ACC112 (cell line): ENCODE results near the gene UFM1.

Experiments
- H2AFZ ChIP-seq: fragments of 200-600 bp; sonication (generic); one replicate; pipeline ENCODE4 v1.6.0; 2017; ENCODE audit warnings: antibody characterized with exemption, low read length; ENCODE audit not compliant: unreplicated experiment
- H3K27ac ChIP-seq: fragments of 200-600 bp; sonication (generic); 2 replicates; pipeline ENCODE4 v1.5.1; 2014; ENCODE audit warnings: low read depth, mild to moderate bottlenecking, antibody characterized with exemption, low read length, moderate library complexity
- H3K27me3 ChIP-seq: fragments of 200-600 bp; sonication (generic); 2 replicates; pipeline ENCODE4 v1.6.1; 2014; ENCODE audit warnings: mild to moderate bottlenecking, antibody characterized with exemption, low read length, moderate library complexity, mixed read lengths; ENCODE audit not compliant: insufficient read depth
- H3K36me3 ChIP-seq: fragments of 200-600 bp; sonication (generic); 2 replicates; pipeline ENCODE4 v1.6.1; 2016; ENCODE audit warnings: mild to moderate bottlenecking, antibody characterized with exemption, low read length, moderate library complexity, mixed read lengths; ENCODE audit not compliant: insufficient read depth
- H3K4me1 ChIP-seq: fragments of 200-600 bp; sonication (generic); one replicate; pipeline ENCODE4 v1.6.1; 2016; ENCODE audit warnings: low read length, mixed read lengths; ENCODE audit not compliant: insufficient read depth, unreplicated experiment, control insufficient read depth
- H3K4me3 ChIP-seq: fragments of 200-600 bp; sonication (generic); 2 replicates; pipeline ENCODE4 v1.5.1; 2014; ENCODE audit warnings: mild to moderate bottlenecking, low read depth, low read length
- H3K79me2 ChIP-seq: fragments of 200-600 bp; sonication (generic); one replicate; pipeline ENCODE4 v1.6.0; 2016; ENCODE audit warnings: low read length; ENCODE audit not compliant: control insufficient read depth, unreplicated experiment, insufficient read depth

The UFM1 gene

GRCh38 chr13:38338089-38338488 lies 11.6 kb upstream of the UFM1 start:
- H3K4me1 ChIP-seq: no peaks in the 10 kb centered on the region
- no peak overlapping the region for H2AFZ ChIP-seq
- no peaks in the 10 kb centered on the region for H3K36me3 ChIP-seq
- no peaks in the 10 kb centered on the region for H3K79me2 ChIP-seq
- no peaks in the 10 kb centered on the region for H3K27me3 ChIP-seq
- no peak overlapping the region for H3K4me3 ChIP-seq
- no peak overlapping the region for H3K27ac ChIP-seq

GRCh38 chr13:38340624-38341023 lies 9.0 kb upstream of the UFM1 start:
- H2AFZ ChIP-seq: no peak overlapping the region

GRCh38 chr13:38341149-38341692 lies 8.4 kb upstream of the UFM1 start:
- Histone ChIP-seq H2AFZ (no peak overlapping the region), H3K79me2 (no peaks in the 10 kb centered on the region)

More at GRCh38 chr13:38340624-38341023, 9.0 kb upstream of the UFM1 start:
- Histone ChIP-seq H3K27me3 (no peaks in the 10 kb centered on the region), H3K27ac (no peak overlapping the region), H3K36me3 (no peaks in the 10 kb centered on the region), H3K4me1 (no peaks in the 10 kb centered on the region), H3K4me3 (no peak overlapping the region), H3K79me2 (no peaks in the 10 kb centered on the region)

GRCh38 chr13:38346764-38347163 lies 2.9 kb upstream of the UFM1 start:
- Histone ChIP-seq H3K27ac (no peak overlapping the region), H3K36me3 (0 out of 2 replicates have a peak, but pooled peaks cover 5% of the 10 kb centered on the region), H3K27me3 (no peaks in the 10 kb centered on the region), H3K4me1 (peaks cover 15% of the 10 kb centered on the region), H3K79me2 (peaks cover 20% of the 10 kb centered on the region), H2AFZ (no peak overlapping the region), H3K4me3 (no peak overlapping the region)

More at GRCh38 chr13:38341149-38341692, 8.4 kb upstream of the UFM1 start:
- H3K27ac ChIP-seq: no peak overlapping the region
- no peaks in the 10 kb centered on the region for H3K27me3 ChIP-seq
- no peak overlapping the region for H3K4me3 ChIP-seq
- no peaks in the 10 kb centered on the region for H3K36me3 ChIP-seq
- no peaks in the 10 kb centered on the region for H3K4me1 ChIP-seq

- H3K27me3 ChIP-seq: no peaks in the 10 kb centered on the region
- peak overlapping the region; percentile 81 for H3K4me3 ChIP-seq
- peaks cover 15% of the 10 kb centered on the region for H3K4me1 ChIP-seq
- 0 out of 2 replicates have a peak, but pooled peaks cover 10% of the 10 kb centered on the region for H3K36me3 ChIP-seq
- H3K79me2 ChIP-seq: peaks cover 37% of the 10 kb centered on the region
- peak overlapping the region; percentile 94 for H2AFZ ChIP-seq
- peak overlapping the region; percentile 84 for H3K27ac ChIP-seq
Observed at GRCh38 chr13:38348861-38349389, 726 bp upstream of the UFM1 start.

DNA sequence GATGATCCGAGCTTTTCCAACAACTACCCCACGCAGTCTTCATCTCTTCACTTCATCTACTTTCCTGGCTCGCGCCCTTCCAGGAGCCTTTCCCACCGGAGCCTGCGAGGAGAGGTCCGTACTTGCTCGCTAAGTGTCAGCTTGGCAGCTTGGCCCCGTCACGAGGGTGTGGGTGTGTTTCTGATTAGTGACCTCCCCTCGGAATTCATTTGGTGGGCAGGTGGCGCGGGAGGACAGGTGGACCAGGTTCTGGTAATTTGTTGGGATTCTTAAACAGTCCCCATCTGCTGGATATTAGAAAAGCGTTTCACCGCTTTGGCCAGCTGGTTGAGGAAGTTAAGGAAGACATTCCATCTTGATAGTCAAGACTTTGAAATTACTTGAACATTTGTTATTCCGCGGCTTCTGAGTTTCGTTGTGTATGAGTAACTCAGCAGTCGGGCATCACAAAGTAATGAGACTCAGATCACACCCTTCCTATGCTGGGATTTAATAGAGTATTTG lies 515 bp downstream of the UFM1 start:
- peaks cover 20% of the 10 kb centered on the region for H3K36me3 ChIP-seq
- peaks cover 15% of the 10 kb centered on the region for H3K4me1 ChIP-seq
- H3K27me3 ChIP-seq: no peaks in the 10 kb centered on the region
- peak overlapping the region; percentile 80 for H2AFZ ChIP-seq
- peak overlapping the region; percentile 84 for H3K27ac ChIP-seq
- H3K79me2 ChIP-seq: peaks cover 37% of the 10 kb centered on the region
- peak overlapping the region; percentile 81 for H3K4me3 ChIP-seq

- Histone ChIP-seq H3K4me1 (peaks cover 11% of the 10 kb centered on the region), H3K79me2 (peaks cover 33% of the 10 kb centered on the region), H3K27me3 (no peaks in the 10 kb centered on the region), H3K36me3 (peaks cover 51% of the 10 kb centered on the region), H3K27ac (no peak overlapping the region), H3K4me3 (no peak overlapping the region), H2AFZ (no peak overlapping the region)
Observed at GRCh38 chr13:38355595-38356119, 6.0 kb downstream of the UFM1 start.

GRCh38 chr13:38358684-38359083 lies 9.0 kb downstream of the UFM1 start:
- H3K27me3 ChIP-seq: no peaks in the 10 kb centered on the region
- H3K79me2 ChIP-seq: peaks cover 7% of the 10 kb centered on the region
- H3K4me3 ChIP-seq: no peak overlapping the region
- H2AFZ ChIP-seq: no peak overlapping the region
- no peak overlapping the region for H3K27ac ChIP-seq
- H3K36me3 ChIP-seq: peaks cover 59% of the 10 kb centered on the region
- no peaks in the 10 kb centered on the region for H3K4me1 ChIP-seq

DNA sequence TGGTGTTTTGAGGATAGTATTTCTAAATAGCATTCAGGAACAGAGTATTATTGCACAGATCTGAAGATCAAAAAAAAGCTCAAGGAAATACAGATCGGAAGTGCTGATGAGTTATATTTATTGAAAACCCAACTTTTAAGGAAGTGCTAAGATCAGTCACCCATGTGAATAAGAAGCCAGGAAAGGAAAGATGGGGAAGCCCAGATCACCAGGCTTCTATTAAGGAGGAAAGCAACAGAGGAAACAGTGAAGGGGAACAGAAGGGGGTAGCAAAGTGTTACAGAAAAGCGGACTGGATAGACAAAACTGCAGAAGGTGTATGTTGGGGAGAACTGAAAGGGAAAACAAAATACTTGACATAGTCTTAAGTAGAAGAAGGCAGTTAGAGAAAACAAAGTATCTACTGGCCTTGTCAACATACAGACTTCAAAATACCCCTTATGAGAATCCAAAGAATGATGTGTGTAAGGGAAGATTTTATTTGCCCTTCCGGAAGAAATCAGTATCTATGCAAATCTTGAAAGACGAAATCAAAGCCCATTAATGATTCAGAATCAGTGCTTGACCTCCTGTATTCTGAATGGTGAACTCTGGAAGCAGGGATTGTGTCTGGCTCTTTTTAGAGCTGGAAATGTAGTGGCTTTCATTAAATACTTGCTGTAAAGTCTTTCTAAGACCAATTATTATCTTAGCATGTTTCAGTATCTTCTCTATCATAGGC lies 12.1 kb downstream of the UFM1 start:
- Histone ChIP-seq H2AFZ (no peak overlapping the region), H3K27me3 (no peaks in the 10 kb centered on the region), H3K27ac (no peak overlapping the region), H3K79me2 (peaks cover 5% of the 10 kb centered on the region), H3K4me3 (no peak overlapping the region), H3K36me3 (peaks cover 36% of the 10 kb centered on the region), H3K4me1 (peaks cover 4% of the 10 kb centered on the region)

GRCh38 chr13:38363219-38363618 lies 13.6 kb downstream of the UFM1 start:
- H3K27me3 ChIP-seq: no peaks in the 10 kb centered on the region
- H3K27ac ChIP-seq: no peak overlapping the region
- H3K4me1 ChIP-seq: peaks cover 16% of the 10 kb centered on the region
- H3K79me2 ChIP-seq: no peaks in the 10 kb centered on the region
- H2AFZ ChIP-seq: no peak overlapping the region
- peaks cover 30% of the 10 kb centered on the region for H3K36me3 ChIP-seq
- no peak overlapping the region for H3K4me3 ChIP-seq
